Medulla oblongata (tissue), 1 donor: ENCODE results near the gene AK9.
A peak's percentile ranks its signal among the peaks of the same experiment; 100 is the strongest.
"Not testable (repeated sequence)": the region's sequence is repeated elsewhere in the genome, so short reads cannot be mapped to it uniquely, and the experiment has no call there.

Experiments used
- DNase-seq: peaks from one replicate; pipeline ENCODE4 v3.0.0-alpha.2; 2015; ENCODE audit errors: extremely low spot score

Gene AK9

DNA sequence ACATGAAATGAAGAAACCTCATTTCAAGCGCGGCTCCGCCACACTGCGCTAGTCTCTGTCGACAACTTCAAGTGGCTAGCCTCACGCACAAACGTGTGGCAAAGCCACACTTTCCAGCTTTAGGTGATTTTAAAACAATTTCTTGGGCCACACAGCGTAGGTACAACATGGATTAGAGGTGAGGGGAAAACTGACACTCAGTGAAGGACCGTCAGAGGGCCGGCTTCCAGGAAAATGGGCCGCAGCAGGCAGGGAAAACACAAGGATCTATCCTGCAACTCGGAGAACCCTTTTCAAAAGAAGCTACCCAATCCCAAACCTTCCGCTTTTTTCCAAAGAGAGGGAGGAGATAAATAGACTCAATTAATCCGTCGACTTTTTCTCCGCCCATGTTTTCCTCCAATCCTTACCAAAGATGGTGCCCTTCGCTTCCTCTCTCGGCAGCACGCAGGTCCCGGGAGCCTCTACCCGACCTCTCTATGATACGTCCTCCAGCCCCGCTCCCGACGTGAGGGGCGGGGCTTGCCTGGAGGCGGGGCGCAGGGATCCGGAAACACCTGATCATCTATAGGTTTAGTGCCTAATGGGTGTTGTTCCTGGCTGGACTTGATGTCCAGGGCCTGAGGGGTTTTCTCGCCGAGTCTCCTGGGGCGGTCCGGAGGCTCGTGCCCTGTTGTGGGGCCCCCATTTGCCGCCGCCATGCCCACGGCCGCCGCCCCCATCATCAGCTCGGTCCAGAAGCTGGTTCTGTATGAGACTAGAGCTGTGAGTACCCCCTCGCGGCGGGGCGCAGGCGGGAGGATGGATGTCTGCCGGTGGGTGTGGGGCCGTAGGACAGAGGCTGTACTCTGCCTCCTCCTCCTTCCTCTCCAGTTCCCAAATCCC lies at the start of gene AK9, which contains the start of gene FIG4:
TSS of gene AK9 (minus strand) at position 466 of the 885 bp plus-strand sequence. CDS start 15,457 bp downstream, outside the sequence.
TSS of gene FIG4 (plus strand) at position 560 of the 885 bp plus-strand sequence. CDS start at position 700, 140 bp downstream.
- DNase-seq = peak; percentile 98

DNA sequence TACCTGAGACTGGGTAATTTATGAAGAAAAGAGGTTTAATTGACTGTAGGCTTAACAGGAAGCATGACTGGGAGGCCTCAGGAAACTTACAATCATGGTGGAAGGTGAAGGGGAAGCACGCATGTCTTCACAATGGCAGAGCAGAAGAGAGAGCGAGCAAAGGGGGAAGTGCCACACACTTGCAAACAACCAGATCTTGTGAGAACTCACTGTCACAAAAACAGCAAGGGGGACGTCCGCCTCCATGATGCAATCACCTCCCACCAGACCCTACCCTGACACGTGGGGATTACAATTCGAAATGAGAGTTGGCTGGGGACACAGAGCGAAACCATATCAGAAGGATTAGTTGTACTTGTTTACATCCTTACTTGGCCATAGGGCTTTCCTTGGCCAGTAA lies 49.8 kb upstream of the AK9 start:
- DNase-seq = no peak

DNA sequence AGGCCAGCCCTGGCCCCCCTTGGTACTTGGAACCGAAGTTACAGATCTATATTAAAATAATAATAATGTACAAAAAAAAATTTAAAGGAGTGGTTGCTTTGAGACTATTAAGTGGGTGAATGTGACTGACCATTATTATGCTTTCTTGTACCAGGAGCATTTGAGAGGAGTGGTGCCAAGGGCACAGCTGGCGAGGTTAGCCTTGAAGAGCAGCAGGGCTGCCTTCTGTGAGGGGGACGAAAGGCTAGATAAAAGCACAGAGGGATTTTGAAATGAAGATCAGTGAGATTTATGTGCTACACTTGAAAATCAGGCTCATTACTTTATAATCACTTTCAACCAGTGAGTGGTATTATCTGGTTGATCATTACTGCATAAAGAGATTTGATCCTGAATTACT lies 48.7 kb upstream of the AK9 start:
- no peak for DNase-seq

DNA sequence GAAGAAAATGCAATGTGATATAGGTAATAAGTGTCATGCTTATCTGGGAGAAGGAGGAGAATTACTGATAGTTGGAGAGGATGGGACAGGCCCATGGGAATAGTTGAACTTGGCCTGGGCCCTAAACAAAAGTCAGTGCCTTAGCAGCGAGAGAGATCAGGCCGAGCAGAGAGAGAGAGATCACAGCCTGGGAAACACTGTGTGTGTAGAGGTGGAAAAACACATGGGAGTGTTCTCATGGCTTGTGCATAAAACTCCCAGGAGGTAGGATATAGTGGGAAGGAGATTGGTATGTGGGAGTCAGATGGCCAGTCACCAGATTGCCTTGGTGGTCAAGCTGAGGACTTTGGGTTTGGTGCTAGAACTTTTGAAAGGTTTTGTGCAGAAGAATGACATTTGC lies 47.7 kb upstream of the AK9 start:
- DNase-seq = no peak

DNA sequence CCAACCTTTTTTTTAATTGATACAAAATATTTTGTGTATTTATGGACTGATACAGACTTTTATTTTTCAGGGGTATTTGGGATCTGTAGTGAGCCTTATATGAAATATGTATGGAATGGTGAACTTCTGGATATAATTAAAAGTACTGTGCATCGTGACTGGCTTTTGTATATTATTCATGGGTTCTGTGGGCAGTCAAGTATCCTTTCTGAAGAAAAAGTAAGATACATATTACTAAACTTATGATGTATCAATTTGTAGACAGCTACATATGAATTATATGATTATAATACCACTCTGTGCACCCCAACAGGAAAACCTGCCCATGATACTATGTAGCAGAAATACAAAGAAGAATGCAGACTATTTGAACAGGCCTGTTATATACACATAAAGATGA lies 47.3 kb upstream of the AK9 start:
- no peak for DNase-seq

DNA sequence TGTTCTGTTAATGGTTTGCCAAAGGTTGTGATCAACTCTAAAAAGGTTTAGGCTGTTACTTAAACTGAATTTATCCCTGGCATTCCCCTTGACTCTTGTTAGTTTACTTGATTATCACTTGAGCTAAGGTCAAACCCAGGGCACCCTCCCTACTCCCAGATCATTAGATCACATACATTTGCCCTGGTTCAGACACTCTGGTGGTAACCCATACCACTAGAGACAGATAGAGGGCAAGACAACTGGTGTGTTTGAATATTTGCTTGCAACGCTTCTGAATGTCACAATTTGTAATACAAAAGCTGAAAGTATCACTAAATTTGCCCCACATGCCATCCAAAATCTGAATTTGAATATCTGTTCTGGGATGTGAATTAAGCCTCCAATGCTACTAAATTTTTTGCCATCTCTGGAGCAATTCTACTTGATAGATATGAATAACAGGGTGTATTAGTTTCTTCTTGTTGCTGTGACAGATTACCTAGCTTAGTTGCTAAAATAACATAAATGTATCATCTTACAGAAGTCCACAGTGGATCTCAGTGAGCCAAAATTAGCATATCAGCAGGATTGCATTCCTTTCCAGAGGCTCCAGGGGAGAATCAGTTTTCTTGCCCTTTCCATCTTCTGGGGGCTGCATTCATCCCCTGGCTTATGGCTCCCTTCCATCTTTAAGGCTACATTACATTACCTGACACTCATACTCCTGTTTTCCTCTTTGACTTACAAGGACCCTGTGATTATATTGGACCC lies 45.4 kb upstream of the AK9 start:
- DNase-seq = no peak

DNA sequence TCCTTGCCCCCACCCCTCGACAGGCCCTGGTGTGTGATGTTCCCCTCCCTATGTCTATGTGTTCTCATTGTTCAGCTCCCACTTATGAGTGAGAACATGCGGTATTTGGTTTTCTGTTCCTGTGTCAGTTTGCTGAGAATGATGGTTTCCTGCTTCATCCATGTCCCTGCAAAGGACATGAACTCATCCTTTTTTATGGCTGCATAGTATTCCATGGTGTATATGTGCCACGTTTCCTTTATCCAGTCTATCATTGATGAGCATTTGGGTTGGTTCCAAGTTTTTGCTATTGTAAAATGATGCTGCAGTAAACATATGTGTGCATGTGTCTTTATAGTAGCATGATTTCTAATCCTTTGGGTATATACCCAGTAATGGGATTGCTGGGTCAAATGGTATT lies 34.2 kb upstream of the AK9 start:
- not testable (repeated sequence) for DNase-seq

DNA sequence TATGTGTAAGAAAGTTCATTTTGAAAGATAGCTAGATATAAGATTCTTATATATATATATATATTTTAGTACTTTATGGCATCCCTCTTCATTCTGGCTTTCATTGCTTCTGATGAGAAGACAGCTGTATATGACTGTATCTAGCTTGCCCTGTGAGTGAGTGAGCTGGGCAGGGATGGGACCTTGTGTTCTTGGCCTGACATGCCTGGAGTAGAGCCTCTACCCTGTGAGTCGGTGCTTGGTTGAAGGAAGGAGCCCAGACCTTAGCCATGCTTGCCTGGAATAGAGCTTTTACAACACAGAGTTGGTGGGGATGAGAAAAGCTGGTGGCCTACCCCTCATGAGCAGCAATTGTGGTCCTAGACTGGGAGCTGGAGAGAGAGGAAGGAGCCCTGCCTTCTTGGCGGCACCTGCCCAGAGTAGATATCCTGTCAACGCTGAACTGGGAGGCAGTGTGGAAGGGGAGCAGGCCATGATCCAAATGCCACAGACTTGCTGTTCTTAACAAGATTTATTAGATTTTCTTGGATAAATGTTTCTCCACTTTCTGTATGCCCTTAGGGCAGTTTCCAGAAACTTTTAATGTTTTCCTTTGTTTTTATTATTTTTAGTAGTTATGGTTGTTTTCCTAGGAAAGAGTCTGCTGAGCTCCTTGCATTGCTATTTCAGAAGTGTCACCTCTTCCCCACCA lies 31.7 kb upstream of the AK9 start:
- no peak for DNase-seq

DNA sequence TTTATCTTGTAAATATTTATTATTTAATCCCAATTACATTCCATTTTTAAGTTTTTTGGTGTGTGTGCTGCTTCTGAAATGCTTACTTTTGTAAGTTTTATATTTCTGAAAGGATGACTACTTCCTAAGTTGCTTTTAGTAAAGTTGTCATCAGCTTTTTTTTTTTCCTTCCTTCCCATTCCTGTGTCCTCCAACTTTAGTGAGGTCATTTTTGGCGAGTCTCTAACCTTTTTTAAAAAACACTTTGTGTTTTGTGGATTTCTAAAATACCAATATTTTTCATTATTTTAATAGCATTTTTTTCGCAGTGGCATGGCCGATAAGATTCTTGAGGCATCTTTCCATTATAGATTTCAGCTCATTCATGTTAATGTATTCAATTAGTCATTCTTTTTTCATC lies 31.0 kb upstream of the AK9 start:
- DNase-seq = no peak

DNA sequence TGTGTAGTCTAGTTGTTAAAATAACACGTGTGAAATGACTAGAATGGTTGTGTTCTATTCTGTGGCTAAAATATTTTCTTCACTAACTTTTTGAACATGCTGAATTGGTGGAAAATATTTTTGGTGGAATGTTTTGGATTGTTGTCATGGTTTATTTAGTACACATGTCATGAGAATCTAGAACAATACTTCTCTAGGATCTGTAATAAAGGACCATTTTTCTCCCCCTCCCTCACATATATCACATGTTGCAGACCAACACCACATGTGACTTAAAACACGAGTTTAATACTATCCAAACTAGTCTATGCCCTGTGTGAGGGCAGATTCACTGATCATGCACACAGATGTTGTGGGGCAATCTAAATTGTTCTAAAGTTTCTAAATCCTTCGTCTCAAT lies 29.3 kb upstream of the AK9 start:
- DNase-seq = no peak

DNA sequence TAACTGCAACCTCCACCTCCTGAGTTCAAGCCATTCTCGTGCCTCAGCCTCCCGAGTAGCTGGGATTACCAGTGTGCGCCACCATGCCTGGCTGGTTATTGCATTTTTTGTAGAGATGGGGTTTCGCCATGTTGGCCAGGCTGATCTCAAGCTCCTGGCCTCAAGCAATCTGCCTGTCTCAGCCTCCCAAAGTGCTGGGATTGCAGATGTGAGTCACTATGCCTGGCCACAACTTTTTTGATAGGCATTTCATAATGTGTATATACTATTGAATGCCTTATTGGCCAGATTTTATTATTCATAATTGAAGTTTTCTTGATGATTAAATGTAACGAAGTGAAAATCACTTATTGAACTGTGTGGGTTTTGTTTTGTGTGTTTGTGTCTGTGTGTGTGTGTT lies 28.0 kb upstream of the AK9 start:
- no peak for DNase-seq

DNA sequence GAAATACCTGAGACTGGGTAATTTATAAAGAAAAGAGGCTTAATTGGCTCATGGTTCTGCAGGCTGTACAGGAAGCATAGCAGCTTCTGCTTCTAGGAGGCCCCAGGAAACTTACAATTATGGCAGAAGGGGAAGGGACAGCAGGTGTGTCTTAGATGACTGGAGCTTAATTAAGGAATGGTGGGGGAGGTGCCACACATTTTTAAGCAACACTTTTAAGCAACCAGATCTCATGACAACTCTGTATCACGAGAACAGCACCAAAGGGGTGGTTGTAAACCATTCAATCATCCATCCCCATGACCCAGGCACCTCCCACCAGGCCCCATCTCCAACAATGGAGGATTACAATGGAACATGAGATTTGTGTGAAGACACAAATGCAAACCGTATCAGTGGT lies 27.0 kb upstream of the AK9 start:
- no peak for DNase-seq

DNA sequence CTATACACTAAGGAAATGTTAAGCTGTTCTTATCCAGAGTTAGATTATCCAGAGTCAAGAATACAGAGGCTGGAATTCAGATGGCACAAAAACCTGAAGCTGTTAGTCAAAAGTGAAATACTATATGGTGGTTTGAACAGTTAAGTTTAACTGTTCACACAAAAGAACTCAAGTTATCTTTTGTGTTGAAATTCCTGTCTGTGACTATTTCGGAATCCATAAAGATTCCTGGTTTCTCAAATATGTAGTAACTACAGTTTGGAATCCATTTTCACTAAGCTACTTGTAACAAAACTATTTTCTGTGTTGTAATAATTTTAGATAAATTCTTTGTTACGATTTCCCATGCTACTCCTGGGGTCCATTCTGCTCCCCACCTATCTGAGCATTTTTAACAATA lies 24.6 kb upstream of the AK9 start:
- DNase-seq = no peak

DNA sequence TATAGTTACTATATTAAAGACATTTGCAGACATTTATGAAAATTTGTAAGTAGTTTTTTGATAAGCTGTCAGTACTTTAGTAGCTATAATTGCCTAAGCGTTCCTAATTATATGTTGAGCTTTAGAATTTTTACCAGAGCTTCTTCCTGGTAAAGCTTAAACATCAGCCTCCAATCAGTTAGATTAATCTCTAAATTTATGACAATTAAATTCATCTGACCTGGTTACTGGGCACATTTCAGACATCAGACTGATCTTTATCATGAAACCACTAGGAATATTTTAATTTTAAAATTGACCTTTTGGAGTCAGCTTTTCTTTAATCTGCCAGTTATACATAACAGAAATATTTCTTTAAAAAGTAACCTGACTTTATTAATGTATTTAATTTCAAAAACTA lies 23.6 kb upstream of the AK9 start:
- no peak for DNase-seq

DNA sequence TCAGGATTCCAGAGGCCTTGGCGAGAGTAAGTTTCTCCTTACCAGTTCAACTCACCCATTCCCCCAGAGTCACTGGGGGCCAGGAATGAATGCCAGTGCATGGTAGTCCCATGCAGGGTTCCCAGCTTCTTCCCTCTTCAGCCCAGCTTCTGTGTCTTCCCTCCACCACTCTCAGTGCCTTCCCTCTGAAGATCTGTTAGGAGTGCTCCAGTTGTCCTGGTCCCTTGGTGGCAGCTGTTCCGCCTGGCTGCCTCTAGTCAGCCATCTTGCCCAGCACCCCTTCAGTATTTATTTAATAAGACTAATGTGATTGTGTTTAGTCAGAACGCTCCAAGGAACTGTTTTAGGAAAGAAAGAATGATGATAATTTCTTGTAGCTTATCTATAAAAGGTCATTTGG lies 23.2 kb upstream of the AK9 start:
- no peak for DNase-seq

DNA sequence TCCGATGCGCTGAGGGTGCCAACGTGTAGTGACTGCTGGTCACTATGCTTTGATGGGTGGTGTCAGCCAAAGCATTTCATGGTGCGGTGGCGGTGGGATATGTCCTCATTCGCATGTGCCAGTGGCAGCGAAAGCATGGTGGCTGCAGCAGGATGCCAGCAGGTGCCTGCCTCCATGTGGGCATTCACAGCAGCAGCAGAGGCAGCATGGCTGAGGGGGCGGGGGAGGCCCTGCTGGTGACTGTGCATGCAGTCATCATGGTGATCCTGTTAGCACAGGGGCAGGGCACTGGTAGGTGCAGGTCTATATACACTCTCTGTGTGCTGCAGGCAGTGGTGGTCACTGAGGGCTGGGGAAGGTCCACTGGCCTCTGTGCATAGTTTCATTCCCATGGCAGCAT lies 22.1 kb upstream of the AK9 start:
- DNase-seq = no peak

DNA sequence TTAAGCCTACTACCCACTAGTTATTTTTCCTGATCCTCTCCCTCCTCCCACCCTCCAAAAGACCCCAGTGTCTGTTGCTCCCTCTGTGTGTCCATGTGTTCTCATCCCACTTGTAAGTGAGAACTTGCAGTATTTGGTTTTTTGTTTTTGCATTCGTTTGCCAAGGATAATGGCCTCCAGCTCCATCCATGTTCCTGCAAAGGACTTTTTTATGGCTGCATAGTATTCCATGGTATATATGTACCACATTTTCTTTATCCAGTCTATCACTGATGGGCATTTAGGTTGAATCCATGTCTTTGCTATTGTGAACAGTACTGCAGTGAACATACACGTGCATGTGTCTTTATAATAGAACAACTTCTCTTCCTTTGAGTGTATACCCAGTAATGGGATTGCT lies 17.1 kb upstream of the AK9 start:
- DNase-seq = not testable (repeated sequence)

DNA sequence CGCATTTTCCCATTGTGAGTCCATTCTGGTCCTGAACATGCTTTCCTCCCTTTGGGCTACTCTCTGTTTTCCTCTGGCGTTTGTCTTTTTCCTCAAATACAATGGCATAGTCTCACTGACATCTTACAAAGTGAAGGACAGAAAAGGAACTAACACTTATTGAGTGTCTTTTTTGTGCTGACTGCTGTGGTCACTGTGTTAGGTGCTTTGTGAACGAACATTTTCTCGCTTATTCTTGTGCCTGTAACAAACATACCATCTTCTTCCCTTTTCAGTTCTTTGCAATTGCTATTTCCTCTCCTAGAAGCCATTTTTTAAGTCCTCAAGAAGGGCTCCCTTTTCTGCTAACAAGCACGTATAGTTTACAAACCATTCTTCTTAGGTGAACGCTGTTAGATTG lies 15.5 kb upstream of the AK9 start:
- DNase-seq = no peak

DNA sequence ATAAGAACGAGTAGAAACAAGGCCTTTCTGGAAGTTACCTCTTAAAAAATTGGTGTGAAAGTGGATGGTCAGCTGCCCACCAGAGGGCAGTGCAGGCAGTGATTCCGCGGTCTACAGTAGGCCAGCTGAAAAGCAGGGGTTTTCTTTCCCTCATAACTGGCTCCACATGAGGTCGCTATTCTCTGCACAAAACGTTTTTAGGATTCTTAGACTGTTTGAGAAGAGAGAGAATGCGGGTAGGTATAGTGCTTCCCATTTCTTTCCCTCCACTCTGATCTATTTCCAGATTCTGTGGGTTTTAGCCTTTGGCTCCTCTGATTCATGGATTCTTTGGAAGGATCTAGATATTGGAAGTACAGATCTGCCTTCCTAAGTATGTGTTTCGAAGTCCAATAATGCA lies 14.3 kb upstream of the AK9 start:
- DNase-seq = peak; percentile 96

DNA sequence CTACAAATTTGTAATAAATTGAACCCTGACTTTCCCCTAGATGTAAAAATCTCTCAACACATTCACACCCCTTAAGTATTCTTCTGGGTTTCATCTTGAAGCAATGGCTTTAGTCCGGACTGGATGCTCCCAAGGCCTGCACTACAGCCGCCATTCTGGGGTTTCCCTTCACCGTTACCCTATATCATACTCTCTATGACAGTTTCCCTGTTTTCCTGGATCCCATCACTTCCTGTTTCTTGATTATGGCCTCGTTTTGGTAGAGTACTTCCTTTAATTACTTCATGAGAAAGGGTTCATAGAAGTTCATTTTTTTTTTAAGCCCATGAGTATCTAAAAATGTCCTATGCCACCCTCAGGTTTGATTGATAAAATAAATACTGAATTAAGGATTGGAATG lies 11.8 kb upstream of the AK9 start:
- no peak for DNase-seq

DNA sequence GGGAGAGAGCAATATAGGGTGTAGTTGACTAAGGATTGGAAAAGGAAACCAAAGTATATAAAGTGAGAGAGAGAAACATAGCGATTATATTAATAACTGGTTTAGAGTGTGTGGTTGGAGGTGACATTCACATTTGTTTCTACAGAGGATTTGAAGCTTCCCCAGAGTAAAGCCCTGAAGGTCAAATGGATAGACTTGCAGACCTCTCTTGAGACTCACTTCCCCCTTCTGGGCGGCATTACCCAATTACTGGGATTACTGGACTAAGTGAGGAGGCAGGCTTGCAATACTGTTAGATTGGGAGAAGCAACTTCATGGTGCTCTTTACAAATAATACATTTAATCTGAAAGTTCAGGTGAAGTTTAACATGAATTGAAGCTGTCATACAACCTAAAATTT lies 10.8 kb upstream of the AK9 start:
- no peak for DNase-seq

DNA sequence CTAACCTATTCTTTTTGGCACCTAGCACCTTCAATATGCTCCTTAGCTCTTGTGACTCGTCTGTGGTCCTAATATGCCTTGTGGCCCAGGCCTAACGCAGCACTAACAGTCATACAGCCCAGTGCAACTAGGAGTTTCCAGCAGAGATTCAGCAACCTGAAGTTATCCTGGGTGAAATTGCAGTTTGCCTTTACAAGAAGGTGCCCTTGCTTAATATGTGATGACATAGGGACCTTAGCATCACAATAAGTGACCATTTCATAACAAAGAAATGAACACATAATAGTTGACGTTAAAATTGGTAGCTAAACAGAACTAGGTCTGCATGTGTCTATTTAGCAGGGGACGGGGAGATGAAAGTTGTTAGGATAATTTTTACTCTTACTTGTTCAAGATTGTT lies 10.2 kb upstream of the AK9 start:
- DNase-seq = no peak

DNA sequence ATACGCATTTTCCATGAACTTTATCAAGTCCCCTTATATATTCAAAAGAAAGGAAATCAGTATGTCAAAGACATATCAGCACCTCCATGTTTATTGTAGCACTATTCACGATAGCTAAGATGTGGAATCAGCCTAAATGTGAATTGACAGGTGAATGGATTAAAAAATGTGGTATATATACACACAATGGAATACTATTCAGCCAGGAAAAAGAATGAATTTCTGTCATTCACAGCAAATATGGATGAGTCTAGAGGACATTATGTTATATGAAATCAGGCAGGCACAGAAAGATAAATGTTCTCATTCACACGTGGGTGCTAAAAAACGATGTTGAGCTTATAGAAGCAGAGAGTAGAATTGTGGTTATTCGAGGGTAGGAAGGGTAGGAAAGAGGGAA lies 5.4 kb upstream of the AK9 start:
- no peak for DNase-seq
